BLaER1 treated with 17β-estradiol and CSF1 and Interleukin-3, amounts not matched to agents 10 nM and 100 nM (cell line): ENCODE data around the gene CST11.
A peak's percentile ranks its signal among the peaks of the same experiment; 100 is the strongest.

Source experiments
- H3K27ac ChIP-seq, 11 experiments: shearing (Covaris generic); formaldehyde crosslinking; 2 replicates each; pipeline ENCODE4 v1.8.1; 2022
- H3K27me3 ChIP-seq, 11 experiments: shearing (Covaris generic); formaldehyde crosslinking; 2 replicates each; pipeline ENCODE4 v1.8.1; 2022
- H3K36me3 ChIP-seq, 11 experiments: shearing (Covaris generic); formaldehyde crosslinking; 2 replicates each; pipeline ENCODE4 v1.8.1; 2022
- H3K4me1 ChIP-seq, 10 experiments: shearing (Covaris generic); formaldehyde crosslinking; 2 replicates each; pipeline ENCODE4 v1.8.1; 2022
- H3K4me2 ChIP-seq, 11 experiments: shearing (Covaris generic); formaldehyde crosslinking; 2 replicates each; pipeline ENCODE4 v1.8.1; 2022
- H3K4me3 ChIP-seq, 10 experiments: shearing (Covaris generic); formaldehyde crosslinking; 2 replicates each; pipeline ENCODE4 v1.8.1; 2022
- H3K9ac ChIP-seq, 11 experiments: shearing (Covaris generic); formaldehyde crosslinking; 2 replicates each; pipeline ENCODE4 v1.8.1; 2022
- H3K9me3 ChIP-seq, 11 experiments: shearing (Covaris generic); formaldehyde crosslinking; replicated peaks in 1 of 11; 2 replicates each; pipeline ENCODE4 v1.8.1; 2022
- H4K20me1 ChIP-seq, 11 experiments: shearing (Covaris generic); formaldehyde crosslinking; 2 replicates each; pipeline ENCODE4 v1.8.1; 2022
- Cebpa-rat ChIP-seq, 11 experiments: shearing (Covaris generic); IDR thresholded peaks; 2 replicates each; pipeline ENCODE4 v1.8.1; 2022

Gene CST11

DNA sequence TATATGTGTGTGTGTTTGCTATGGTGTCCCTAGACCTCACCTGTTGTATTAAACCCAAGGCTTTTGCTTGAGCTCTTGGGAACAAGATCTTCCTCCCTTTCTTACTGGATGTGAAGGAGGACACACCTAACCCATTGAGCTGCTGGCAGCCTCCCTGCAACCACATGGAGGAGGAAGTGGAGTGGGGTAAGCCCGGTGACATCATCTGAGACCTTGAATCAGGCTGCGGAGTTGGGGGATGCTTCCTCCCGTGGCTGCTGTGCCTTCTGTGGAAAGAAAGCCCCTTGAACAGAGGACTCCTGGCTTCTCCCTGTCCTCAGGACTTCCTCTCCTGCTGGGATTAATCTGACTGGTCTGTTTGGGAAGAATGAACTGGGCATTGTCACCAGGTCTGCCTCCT lies 3.3 kb downstream of the CST11 start:
- no peak for TF ChIP-seq Cebpa-rat (IDR thresholded peaks at IDR 0.05)
- Histone ChIP-seq H4K20me1 (no peaks in the 10 kb centered on the region; a peak in 1 of 22 replicates), H3K4me3 (no peak overlapping the region), H3K9me3 (peaks cover 0 to under 1% (median 0%) of the 10 kb centered on the region in 11 experiments; a peak in 1 of 22 replicates), H3K27me3 (no peaks in the 10 kb centered on the region), H3K27ac (no peak overlapping the region), H3K4me2 (peak overlapping the region in 7 of 11 experiments; percentile 7 to 35 (median 31); a peak in 6 of 22 replicates), H3K4me1 (peaks cover 5 to 18% (median 11%) of the 10 kb centered on the region in 10 experiments; a peak in 17 of 20 replicates), H3K36me3 (no peaks in the 10 kb centered on the region), H3K9ac (no peak overlapping the region)

DNA sequence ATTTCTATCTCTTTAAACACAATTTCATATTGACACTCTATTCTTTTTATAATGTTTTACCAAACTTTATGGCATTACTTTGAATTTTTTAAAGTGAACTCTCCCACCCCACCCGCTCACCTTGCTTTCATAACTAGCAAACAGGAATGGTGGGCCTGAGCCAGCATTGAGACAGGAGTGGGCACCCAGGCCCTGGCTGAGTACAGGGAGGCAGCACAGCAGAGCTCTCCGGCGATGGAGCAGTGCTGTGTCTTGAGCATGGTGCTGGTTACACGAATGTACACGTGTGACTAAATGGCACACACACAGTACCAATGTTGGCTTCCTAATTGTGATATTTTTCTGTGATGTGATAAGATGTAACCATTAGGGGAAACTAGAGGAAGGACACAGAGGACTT lies 4.5 kb downstream of the CST11 start:
- H3K9me3 ChIP-seq, result no peaks in the 10 kb centered on the region
- peaks cover 0 to 11% (median 7%) of the 10 kb centered on the region in 10 experiments; a peak in 11 of 20 replicates for H3K4me1 ChIP-seq
- no peak overlapping the region for H3K27ac ChIP-seq
- no peak overlapping the region for H3K4me2 ChIP-seq
- no peaks in the 10 kb centered on the region; a peak in 1 of 22 replicates for H4K20me1 ChIP-seq
- no peak overlapping the region for H3K9ac ChIP-seq
- H3K36me3 ChIP-seq, result no peaks in the 10 kb centered on the region
- TF ChIP-seq Cebpa-rat (IDR thresholded peaks at IDR 0.05), result no peak
- H3K27me3 ChIP-seq, result no peaks in the 10 kb centered on the region
- H3K4me3 ChIP-seq, result no peak overlapping the region

DNA sequence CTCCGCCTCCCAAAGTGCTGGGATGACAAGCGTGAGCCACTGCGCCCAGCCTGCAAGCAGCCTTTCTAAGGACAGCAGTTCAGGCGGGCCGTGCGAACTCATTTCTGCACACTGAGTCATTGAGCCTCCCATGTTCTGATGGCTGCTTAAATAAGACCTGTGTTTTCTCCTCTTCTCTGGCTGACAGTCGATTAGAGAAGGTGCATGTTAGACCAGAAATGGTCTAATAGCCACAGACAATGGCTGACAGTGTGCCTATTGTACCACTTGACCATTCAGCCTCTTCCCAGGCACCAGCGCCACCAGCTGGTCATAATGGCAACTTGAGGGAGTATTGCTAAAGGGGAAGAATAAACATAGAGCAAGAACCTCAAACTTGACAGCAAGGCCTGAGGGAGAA lies 6.2 kb downstream of the CST11 start:
- Histone ChIP-seq H3K9me3 (no peaks in the 10 kb centered on the region), H3K27ac (no peak overlapping the region), H4K20me1 (no peaks in the 10 kb centered on the region; a peak in 1 of 22 replicates), H3K9ac (no peak overlapping the region), H3K36me3 (no peaks in the 10 kb centered on the region), H3K4me2 (no peak overlapping the region), H3K4me3 (no peak overlapping the region), H3K27me3 (no peaks in the 10 kb centered on the region), H3K4me1 (peaks cover 0 to 11% (median 7%) of the 10 kb centered on the region in 10 experiments; a peak in 10 of 20 replicates)
- no peak for TF ChIP-seq Cebpa-rat (IDR thresholded peaks at IDR 0.05)

DNA sequence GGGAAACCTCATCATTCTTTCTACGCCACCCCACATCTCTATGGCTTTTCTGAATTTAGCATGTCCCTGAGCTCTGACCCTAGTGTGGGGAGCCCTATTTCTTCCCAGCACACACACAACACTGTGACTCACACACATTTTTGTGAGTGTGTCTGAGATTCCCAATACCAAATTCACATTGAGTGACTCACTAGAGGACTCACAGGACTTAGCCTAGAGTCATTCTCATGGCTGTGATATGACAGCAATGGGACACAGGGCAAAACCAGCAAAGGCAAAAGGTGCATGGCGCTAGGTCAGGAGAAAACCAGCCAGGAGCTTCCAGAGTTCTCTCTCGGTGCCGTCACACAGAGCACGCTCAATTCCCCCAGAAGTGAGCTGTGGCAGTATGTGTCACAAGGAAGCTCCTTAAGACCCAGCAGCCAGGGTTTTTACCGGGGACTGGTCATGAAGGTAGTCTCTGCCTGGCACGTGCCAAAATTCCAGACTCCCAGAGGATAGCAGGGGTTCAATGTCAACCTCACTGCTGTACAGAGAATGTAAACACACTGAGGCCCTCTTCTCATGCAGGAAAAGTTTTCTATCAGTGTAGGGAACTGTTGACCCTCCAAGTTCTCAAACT lies 7.0 kb downstream of the CST11 start:
- Histone ChIP-seq H4K20me1 (no peaks in the 10 kb centered on the region; a peak in 1 of 22 replicates), H3K9ac (no peak overlapping the region), H3K4me3 (no peak overlapping the region), H3K4me1 (peaks cover 0 to 11% (median 7%) of the 10 kb centered on the region in 10 experiments; a peak in 10 of 20 replicates), H3K27ac (no peak overlapping the region), H3K9me3 (no peaks in the 10 kb centered on the region), H3K4me2 (no peak overlapping the region), H3K36me3 (no peaks in the 10 kb centered on the region), H3K27me3 (no peaks in the 10 kb centered on the region)
- TF ChIP-seq Cebpa-rat (IDR thresholded peaks at IDR 0.05), result no peak

DNA sequence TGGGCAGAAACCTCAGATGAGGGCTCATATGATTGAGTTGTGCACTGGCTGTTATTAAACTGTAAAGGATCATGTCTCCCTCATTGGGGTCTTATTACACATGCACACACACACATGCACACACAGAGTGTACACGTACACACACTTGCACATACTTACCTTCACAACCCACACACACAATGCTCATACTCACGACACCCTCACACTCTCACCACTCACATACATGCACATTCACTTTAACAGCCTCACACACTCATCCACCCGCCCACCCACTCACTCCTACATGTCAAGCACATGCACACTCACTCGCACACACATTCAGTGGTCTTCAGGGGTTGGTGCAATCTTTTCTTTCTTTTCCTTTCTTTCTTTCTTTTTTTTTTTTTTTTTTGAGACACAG lies 7.8 kb downstream of the CST11 start:
- no peak overlapping the region for H3K4me2 ChIP-seq
- H3K27me3 ChIP-seq, result no peaks in the 10 kb centered on the region
- H4K20me1 ChIP-seq, result no peaks in the 10 kb centered on the region; a peak in 1 of 22 replicates
- no peak overlapping the region for H3K27ac ChIP-seq
- peaks cover 0 to 10% (median 6%) of the 10 kb centered on the region in 10 experiments; a peak in 10 of 20 replicates for H3K4me1 ChIP-seq
- H3K36me3 ChIP-seq, result no peaks in the 10 kb centered on the region
- H3K9ac ChIP-seq, result no peak overlapping the region
- no peak for TF ChIP-seq Cebpa-rat (IDR thresholded peaks at IDR 0.05)
- H3K9me3 ChIP-seq, result no peaks in the 10 kb centered on the region
- H3K4me3 ChIP-seq, result no peak overlapping the region

DNA sequence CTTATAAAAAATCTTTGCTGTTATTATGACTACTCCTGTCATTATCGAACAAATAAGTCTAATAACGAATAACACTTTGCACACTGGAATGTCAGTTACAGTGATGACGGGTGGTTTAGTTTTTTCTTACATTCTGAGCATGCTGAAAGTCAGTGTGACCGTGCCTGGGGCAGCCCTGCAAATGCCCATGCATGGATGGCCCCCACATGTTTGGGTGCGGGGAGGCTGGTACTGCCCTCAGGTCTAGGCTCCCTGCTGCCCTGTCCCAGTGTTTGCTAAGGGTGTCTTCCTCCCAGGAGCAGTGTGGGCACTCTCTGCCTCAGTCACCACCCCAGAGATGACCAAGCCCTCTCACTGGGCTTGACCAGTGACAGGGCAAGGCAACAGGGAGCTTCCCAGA lies 10.2 kb downstream of the CST11 start:
- H3K4me1 ChIP-seq, result no peaks in the 10 kb centered on the region; a peak in 1 of 20 replicates
- no peaks in the 10 kb centered on the region; a peak in 1 of 22 replicates for H4K20me1 ChIP-seq
- H3K4me3 ChIP-seq, result no peak overlapping the region
- H3K9ac ChIP-seq, result peak overlapping the region in 1 of 11 experiments; percentile 29; a peak in 1 of 22 replicates
- no peak overlapping the region; a peak in 1 of 22 replicates for H3K4me2 ChIP-seq
- H3K27ac ChIP-seq, result no peak overlapping the region
- H3K9me3 ChIP-seq, result no peaks in the 10 kb centered on the region
- H3K27me3 ChIP-seq, result no peaks in the 10 kb centered on the region
- TF ChIP-seq Cebpa-rat (IDR thresholded peaks at IDR 0.05), result no peak
- H3K36me3 ChIP-seq, result no peaks in the 10 kb centered on the region

DNA sequence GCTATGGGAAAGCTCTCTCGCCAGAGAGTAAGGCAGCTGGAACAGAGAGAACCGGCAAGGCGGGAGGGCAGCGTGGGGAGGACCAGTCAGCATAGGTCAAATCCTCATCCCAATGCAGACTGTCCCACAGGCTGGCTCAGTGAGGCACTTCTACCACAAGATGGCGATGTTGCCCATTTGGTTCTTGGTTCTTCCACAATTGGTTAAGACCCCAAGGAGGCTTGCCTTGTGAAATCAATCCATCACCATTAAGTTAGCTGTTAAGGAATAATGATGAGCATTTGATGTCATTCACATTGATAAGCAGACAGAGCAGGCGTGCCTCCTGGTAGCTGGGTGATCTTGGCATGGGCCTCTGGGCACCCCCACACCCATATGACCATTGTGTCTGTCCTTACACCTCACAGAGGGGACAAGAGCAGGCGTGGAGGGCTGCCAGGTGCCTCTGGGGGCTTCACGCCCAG lies 10.8 kb downstream of the CST11 start:
- no peaks in the 10 kb centered on the region for H3K27me3 ChIP-seq
- no peak overlapping the region for H3K4me2 ChIP-seq
- no peak overlapping the region for H3K27ac ChIP-seq
- H3K9ac ChIP-seq, result no peak overlapping the region
- H3K4me1 ChIP-seq, result peaks cover 0 to 2% (median 0%) of the 10 kb centered on the region in 10 experiments; a peak in 1 of 20 replicates
- H3K36me3 ChIP-seq, result no peaks in the 10 kb centered on the region
- H4K20me1 ChIP-seq, result no peaks in the 10 kb centered on the region; a peak in 1 of 22 replicates
- no peak overlapping the region for H3K4me3 ChIP-seq
- no peak for TF ChIP-seq Cebpa-rat (IDR thresholded peaks at IDR 0.05)
- H3K9me3 ChIP-seq, result no peaks in the 10 kb centered on the region

DNA sequence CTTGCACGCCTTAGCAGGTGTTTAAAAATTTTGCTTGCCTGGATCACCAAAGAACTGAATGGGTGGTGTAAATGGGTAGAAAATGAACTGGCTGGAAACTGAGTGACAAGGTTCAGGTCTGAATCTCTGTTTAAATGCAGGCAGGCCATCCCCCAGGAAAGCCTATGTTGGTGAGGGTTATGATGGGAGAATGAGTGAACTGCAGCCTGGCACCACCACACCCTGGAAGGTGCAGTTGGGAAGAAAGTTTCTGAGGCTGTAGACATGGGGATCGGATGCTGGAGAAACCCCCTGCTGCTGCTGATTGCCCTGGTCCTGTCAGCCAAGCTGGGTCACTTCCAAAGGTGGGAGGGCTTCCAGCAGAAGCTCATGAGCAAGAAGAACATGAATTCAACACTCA lies 12.7 kb downstream of the CST11 start:
- H3K9me3 ChIP-seq, result no peaks in the 10 kb centered on the region
- TF ChIP-seq Cebpa-rat (IDR thresholded peaks at IDR 0.05), result no peak
- no peaks in the 10 kb centered on the region for H3K36me3 ChIP-seq

DNA sequence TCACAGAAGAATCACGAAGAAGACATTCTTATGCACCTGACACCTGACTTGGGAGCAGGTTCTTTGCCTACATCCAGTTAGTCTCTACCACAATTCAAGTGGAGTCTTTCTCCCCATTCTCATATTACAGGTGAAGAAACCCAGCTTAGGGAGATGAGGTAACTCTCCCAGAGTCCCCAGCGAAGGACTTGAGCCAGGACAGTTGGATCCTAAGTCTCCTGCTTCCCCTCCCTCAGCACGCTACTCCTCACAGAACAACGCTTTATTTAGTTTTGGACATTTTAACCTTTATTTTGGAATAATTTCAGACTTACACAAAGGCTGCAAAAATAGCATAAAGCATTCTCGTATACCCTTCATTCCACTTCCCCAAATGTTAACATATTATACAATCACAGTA lies 14.0 kb downstream of the CST11 start:
- no peak overlapping the region for H3K4me2 ChIP-seq

More for the DNA sequence above, 12.7 kb downstream of the CST11 start:
- no peak overlapping the region for H3K27ac ChIP-seq
- H3K4me1 ChIP-seq, result peaks cover 0 to 11% (median 2%) of the 10 kb centered on the region in 10 experiments; a peak in 7 of 20 replicates
- no peak overlapping the region for H3K4me2 ChIP-seq
- H4K20me1 ChIP-seq, result no peaks in the 10 kb centered on the region
- H3K27me3 ChIP-seq, result no peaks in the 10 kb centered on the region
- H3K9ac ChIP-seq, result no peak overlapping the region
- H3K4me3 ChIP-seq, result no peak overlapping the region

More for the DNA sequence above, 14.0 kb downstream of the CST11 start:
- no peak for TF ChIP-seq Cebpa-rat (IDR thresholded peaks at IDR 0.05)
- H3K27ac ChIP-seq, result no peak overlapping the region
- no peak overlapping the region for H3K9ac ChIP-seq
- H4K20me1 ChIP-seq, result no peaks in the 10 kb centered on the region
- H3K36me3 ChIP-seq, result no peaks in the 10 kb centered on the region
- no peaks in the 10 kb centered on the region for H3K27me3 ChIP-seq
- peaks cover 0 to 11% (median 2%) of the 10 kb centered on the region in 10 experiments; a peak in 7 of 20 replicates for H3K4me1 ChIP-seq
- H3K4me3 ChIP-seq, result no peak overlapping the region
- H3K9me3 ChIP-seq, result no peaks in the 10 kb centered on the region
